Upper lobe of right lung (tissue), 1 donor: ENCODE measurements around the gene KCNMA1. TPM values are rescaled to one million over a fixed set of nuclear protein-coding genes. Genes with fewer than 3 reads are reported as not detected.

Source experiments
- ATAC-seq: fragments of 200-7000 bp; cut with Tn5 transposase; one replicate; pipeline ENCODE4 v1.9.1; 2020; ENCODE audit warnings: mild to moderate bottlenecking, moderate library complexity
- DNase-seq: peaks from one replicate; pipeline ENCODE4 v3.0.0-alpha.2; 2020
- H3K27ac ChIP-seq: fragments of 200-600 bp; one replicate; pipeline ENCODE4 v1.8.0; 2022
- H3K27me3 ChIP-seq: fragments of 200-600 bp; one replicate; pipeline ENCODE4 v1.8.0; 2022; ENCODE audit warnings: mild to moderate bottlenecking
- H3K36me3 ChIP-seq: fragments of 200-600 bp; one replicate; pipeline ENCODE4 v1.8.0; 2022
- H3K4me1 ChIP-seq: fragments of 200-600 bp; one replicate; pipeline ENCODE4 v1.8.0; 2022
- H3K4me3 ChIP-seq: fragments of 200-600 bp; one replicate; pipeline ENCODE4 v1.8.0; 2022; ENCODE audit warnings: mild to moderate bottlenecking
- H3K9me3 ChIP-seq: fragments of 200-600 bp; one replicate; pipeline ENCODE4 v1.8.0; 2022
- CTCF ChIP-seq: fragments of 200-600 bp; IDR thresholded peaks from one replicate; pipeline ENCODE4 v1.8.0; 2022; ENCODE audit warnings: antibody characterized with exemption
- intact Hi-C: fragments of 100-400 bp; cut with DNase I; formaldehyde crosslinking; loops from one replicate; pipeline ENCODE4 v1.11.0; 2022
- total RNA-seq: library from RNA; stranded (reverse); fragmentation: NEBNext Ultra II Directional; extraction: Animal tissue kit (Norgen Biotek cat#: 25700); gene quantifications from one replicate; pipeline ENCODE4 v1.2.1, GENCODE V29; 2021
- donor health status: DM: no; HTN: yes; CAD: no; lungs with severe emphysema.

KCNMA1 gene
- total RNA-seq, 1 donor from 2014 or later: 26.3 TPM

GRCh38 chr10:77006836-77007511 lies 630.6 kb downstream of the KCNMA1 start:
- intact Hi-C loops: loop anchor here (10.0 kb wide), 1 partner anchor 108 kb away; no protein-coding TSS in a partner anchor
- H3K4me3 ChIP-seq: no peak overlapping the region
- DNase-seq (no peak), ATAC-seq (no peak)
- no peaks in the 10 kb centered on the region for H3K36me3 ChIP-seq
- no peak overlapping the region for H3K27ac ChIP-seq
- no peaks in the 10 kb centered on the region for H3K27me3 ChIP-seq
- H3K4me1 ChIP-seq: no peaks in the 10 kb centered on the region
- no peaks in the 10 kb centered on the region for H3K9me3 ChIP-seq
- TF ChIP-seq CTCF: no peak

- Histone ChIP-seq H3K4me3 (no peak overlapping the region), H3K27ac (no peak overlapping the region), H3K9me3 (no peaks in the 10 kb centered on the region), H3K27me3 (no peaks in the 10 kb centered on the region), H3K36me3 (no peaks in the 10 kb centered on the region), H3K4me1 (no peaks in the 10 kb centered on the region)
- intact Hi-C loops: loop anchor here (10.0 kb wide), 1 partner anchor 109 kb away; no protein-coding TSS in a partner anchor
- TF ChIP-seq CTCF: no peak
- no peak for ATAC-seq
- DNase-seq: no peak
Observed at GRCh38 chr10:77005871-77006270, 631.7 kb downstream of the KCNMA1 start.

GRCh38 chr10:77004917-77005564 lies 632.6 kb downstream of the KCNMA1 start:
- Histone ChIP-seq H3K4me1 (no peaks in the 10 kb centered on the region), H3K4me3 (no peak overlapping the region), H3K36me3 (no peaks in the 10 kb centered on the region), H3K9me3 (no peaks in the 10 kb centered on the region), H3K27me3 (no peaks in the 10 kb centered on the region), H3K27ac (no peak overlapping the region)
- intact Hi-C loops: loop anchor here (10.0 kb wide), 1 partner anchor 110 kb away; no protein-coding TSS in a partner anchor
- DNase-seq (no peak), ATAC-seq (peak; percentile 82)
- peak; percentile 80 for TF ChIP-seq CTCF

GRCh38 chr10:77002872-77003271 lies 634.7 kb downstream of the KCNMA1 start:
- intact Hi-C loops: loop anchor here (10.0 kb wide), 1 partner anchor 112 kb away; no protein-coding TSS in a partner anchor
- Histone ChIP-seq H3K36me3 (no peaks in the 10 kb centered on the region), H3K9me3 (no peaks in the 10 kb centered on the region), H3K4me1 (no peaks in the 10 kb centered on the region), H3K27ac (no peak overlapping the region), H3K27me3 (no peaks in the 10 kb centered on the region), H3K4me3 (no peak overlapping the region)
- DNase-seq (no peak), ATAC-seq (no peak)
- no peak for TF ChIP-seq CTCF

- ATAC-seq (no peak), DNase-seq (no peak)
- H3K4me1 ChIP-seq: no peaks in the 10 kb centered on the region
- H3K36me3 ChIP-seq: no peaks in the 10 kb centered on the region
- H3K27ac ChIP-seq: no peak overlapping the region
- no peak for TF ChIP-seq CTCF
- no peaks in the 10 kb centered on the region for H3K27me3 ChIP-seq
- no peak overlapping the region for H3K4me3 ChIP-seq
- no peaks in the 10 kb centered on the region for H3K9me3 ChIP-seq
- intact Hi-C loops: loop anchor here (10.0 kb wide), 1 partner anchor 114 kb away; no protein-coding TSS in a partner anchor
Observed at GRCh38 chr10:77001206-77001605, 636.4 kb downstream of the KCNMA1 start.
